Smooth muscle cell (in vitro differentiated cells): ENCODE measurements around the gene SMIM31. TPM values are rescaled to one million over a fixed set of nuclear protein-coding genes. Genes with fewer than 3 reads are reported as not detected.

Experiments
- DNase-seq: peaks from one replicate; lab custom pipeline; 2025; ENCODE audit not compliant: unreplicated experiment; lab: John Stamatoyannopoulos, UW
- H2AFZ ChIP-seq: fragments of 200-600 bp; sonication (generic); 2 replicates; pipeline ENCODE4 v1.6.0; 2016; ENCODE audit warnings: antibody characterized with exemption, low read depth, mild to moderate bottlenecking
- H3F3A ChIP-seq: fragments of 200-600 bp; sonication (generic); 2 replicates; pipeline ENCODE4 v1.6.0; 2017; ENCODE audit warnings: antibody characterized with exemption, low read depth
- H3K27ac ChIP-seq: fragments of 200-600 bp; sonication (generic); 2 replicates; pipeline ENCODE4 v1.5.1; 2016; ENCODE audit warnings: low read depth, mild to moderate bottlenecking
- H3K27me3 ChIP-seq: fragments of 200-600 bp; sonication (generic); 2 replicates; pipeline ENCODE4 v1.6.1; 2016; ENCODE audit warnings: low read depth, mild to moderate bottlenecking
- H3K36me3 ChIP-seq: fragments of 200-600 bp; sonication (generic); 2 replicates; pipeline ENCODE4 v1.5.1; 2016; ENCODE audit warnings: low read depth
- H3K4me1 ChIP-seq: fragments of 200-600 bp; sonication (generic); 2 replicates; pipeline ENCODE4 v1.5.1; 2016; ENCODE audit warnings: low read depth
- H3K4me2 ChIP-seq: fragments of 200-600 bp; sonication (generic); 2 replicates; pipeline ENCODE4 v1.6.0; 2016; ENCODE audit warnings: mild to moderate bottlenecking
- H3K4me3 ChIP-seq: fragments of 200-600 bp; sonication (generic); 2 replicates; pipeline ENCODE4 v1.5.1; 2016; ENCODE audit warnings: mild to moderate bottlenecking
- H3K79me2 ChIP-seq: fragments of 200-600 bp; sonication (generic); 2 replicates; pipeline ENCODE4 v1.6.0; 2016; ENCODE audit warnings: low read depth, mild to moderate bottlenecking
- H3K9ac ChIP-seq: fragments of 200-600 bp; sonication (generic); 2 replicates; pipeline ENCODE4 v1.6.0; 2016; ENCODE audit warnings: low read depth
- H3K9me3 ChIP-seq: fragments of 200-600 bp; sonication (generic); replicated peaks from 2 replicates; pipeline ENCODE4 v1.5.1; 2016; ENCODE audit warnings: low read depth
- H4K20me1 ChIP-seq: fragments of 200-600 bp; sonication (generic); 2 replicates; pipeline ENCODE4 v1.6.0; 2016; ENCODE audit warnings: low read depth
- CTCF ChIP-seq: fragments of 200-600 bp; sonication (generic); IDR thresholded peaks from 2 replicates; pipeline ENCODE4 v1.5.1; 2017; ENCODE audit warnings: borderline replicate concordance, mild to moderate bottlenecking, antibody characterized with exemption; ENCODE audit not compliant: insufficient read depth, poor library complexity, severe bottlenecking
- WGBS: methylation state at CpG from one replicate; pipeline ENCODE4 v1.1.7; 2016; ENCODE audit warnings: low lambda C conversion rate; 5-methylcytosine and 5-hydroxymethylcytosine counted together
- polyA plus RNA-seq: library from polyadenylated mRNA; unstranded; fragments of >200 nt; fragmentation: Nextera tagmentation; extraction: Ambion mirVana; gene quantifications from 2 replicates; pipeline ENCODE4 v1.2.1, GENCODE V29; 2016
- small RNA-seq: library from RNA; depleted of rRNA; stranded (forward); fragments of <200 nt; gene quantifications from one replicate; pipeline ENCODE3, GENCODE V24; 2014
- total RNA-seq: library from RNA; depleted of rRNA; stranded (reverse); fragments of >200 nt; gene quantifications from 2 replicates; pipeline ENCODE4 v1.2.3, GENCODE V29; 2014

SMIM31 gene
- total and polyA plus RNA-seq, 2 experiments from 2014 or later = not detected

- no peaks in the 10 kb centered on the region for H3K4me1 ChIP-seq
- H3K36me3 ChIP-seq = no peaks in the 10 kb centered on the region
- no peak overlapping the region for H3K4me3 ChIP-seq
- no peaks in the 10 kb centered on the region for H3F3A ChIP-seq
- TF ChIP-seq CTCF = no peak
- no peak overlapping the region for H3K9ac ChIP-seq
- no peak overlapping the region for H2AFZ ChIP-seq
- H3K9me3 ChIP-seq = no peaks in the 10 kb centered on the region
- 81% methylated on average over 2 of the region's 2 CpGs for WGBS
- H3K4me2 ChIP-seq = no peak overlapping the region
- no peak overlapping the region for H3K27ac ChIP-seq
- no peak for DNase-seq
- H4K20me1 ChIP-seq = no peaks in the 10 kb centered on the region
- no peaks in the 10 kb centered on the region for H3K79me2 ChIP-seq
- no peaks in the 10 kb centered on the region for H3K27me3 ChIP-seq
Observed at GRCh38 chr4:164847967-164848649, 94.2 kb downstream of the SMIM31 start.

Small RNA genes within 50 kb of the gene (small RNA-seq; reads per million reads assigned to genes)
- gene RNU6-668P = not detected

Other genes with a start within 250 kb of the SMIM31 start
- 0.09 and 1.7 TPM in 2 replicates for gene APELA, start 123.0 kb downstream of the SMIM31 start, total RNA-seq
- gene APELA, start 123.0 kb downstream of the SMIM31 start, polyA plus RNA-seq = not detected in 2 replicates
- gene TRIM61, start 223.5 kb downstream of the SMIM31 start, total RNA-seq = not detected in 2 replicates
- gene TRIM61, start 223.5 kb downstream of the SMIM31 start, polyA plus RNA-seq = not detected in 2 replicates